Islet of Langerhans (tissue), 1 donor: ENCODE data around the gene HIBADH.
"Not testable (repeated sequence)": the region's sequence is repeated elsewhere in the genome, so short reads cannot be mapped to it uniquely, and the experiment has no call there.

Experiments used
- FAIRE-seq: peaks from one replicate; lab custom pipeline; 2011; peaks lifted over from hg19 to GRCh38; lab: Jason Lieb, UNC

Gene HIBADH

GRCh38 chr7:27600247-27600646 is 62.4 kb downstream of the HIBADH start:
- no peak for FAIRE-seq

DNA sequence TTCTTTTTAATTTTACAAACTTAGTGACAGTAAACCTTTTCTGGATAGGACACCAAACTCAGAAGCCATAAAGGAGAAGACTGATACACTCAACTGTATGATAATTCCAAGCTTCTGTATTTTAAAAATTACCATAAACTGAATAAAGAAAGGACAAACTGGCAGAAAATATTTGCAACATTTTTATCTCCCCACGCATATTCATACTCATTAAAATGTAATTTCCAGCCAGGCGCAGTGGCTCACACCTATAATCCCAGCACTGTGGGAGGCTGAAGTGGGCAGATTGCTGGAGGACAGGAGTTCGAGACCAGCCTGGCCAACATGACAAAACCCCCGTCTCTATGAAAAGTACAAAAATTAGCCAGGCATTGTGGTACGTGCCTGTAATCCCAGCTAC is 67.7 kb downstream of the HIBADH start:
- FAIRE-seq = no peak

DNA sequence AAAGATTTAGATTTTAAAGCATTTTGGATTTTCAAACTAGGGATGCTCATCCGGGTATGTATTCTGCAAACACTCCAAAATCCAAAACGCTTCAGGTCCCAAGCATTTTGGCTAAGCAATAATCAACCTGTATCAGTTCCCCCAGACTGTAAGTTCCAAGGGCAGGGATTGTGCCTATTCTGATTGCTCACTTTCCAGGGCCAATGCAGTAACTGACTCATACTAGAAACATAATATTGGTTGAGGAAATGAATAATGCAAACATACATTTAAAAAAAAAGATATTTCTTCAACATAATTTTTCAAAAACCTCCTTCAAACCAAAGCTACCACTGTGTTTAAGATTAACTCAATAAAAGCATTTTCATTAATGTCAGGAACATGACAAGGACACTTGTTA is 69.5 kb downstream of the HIBADH start:
- no peak for FAIRE-seq

GRCh38 chr7:27590416-27590815 is 72.3 kb downstream of the HIBADH start:
- FAIRE-seq = no peak

DNA sequence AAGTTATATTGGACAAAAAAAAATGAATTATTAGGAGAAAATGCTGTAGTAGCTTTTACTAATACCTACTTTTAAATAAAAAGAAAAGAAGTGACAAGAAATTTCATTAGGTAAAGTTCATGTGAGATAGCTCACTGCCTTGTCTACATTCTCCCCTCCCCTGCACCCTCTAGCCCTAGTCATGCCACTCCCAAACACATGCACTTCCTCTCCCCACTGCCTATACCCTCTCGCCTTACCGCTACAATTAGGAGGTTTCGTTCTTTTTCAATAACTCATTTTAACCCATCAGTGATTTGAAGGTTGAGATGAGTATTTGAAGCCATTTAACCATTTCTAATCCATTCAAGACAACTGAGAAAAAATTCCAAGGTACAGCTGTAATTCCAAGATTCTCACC is 75.3 kb downstream of the HIBADH start:
- FAIRE-seq = no peak

DNA sequence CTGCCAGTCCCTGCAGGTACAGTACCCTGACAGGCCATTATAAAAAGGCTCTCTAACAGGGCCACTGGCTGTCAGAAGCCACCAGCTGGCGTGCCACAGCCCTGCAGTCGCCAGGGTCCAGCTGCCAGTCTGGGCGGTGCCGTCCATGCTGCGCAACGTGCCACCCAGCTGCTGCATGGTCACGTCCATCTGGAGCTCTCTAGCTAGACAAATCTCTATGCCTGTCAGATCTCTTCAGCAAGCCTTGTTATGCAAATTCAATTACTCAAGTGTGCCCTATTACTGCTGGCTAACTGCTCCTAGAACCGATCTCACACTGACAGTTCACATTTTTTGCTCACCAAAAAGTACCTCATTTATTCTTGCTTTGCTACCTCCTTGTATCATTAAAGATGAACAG is 75.9 kb downstream of the HIBADH start:
- FAIRE-seq = peak; percentile 21

DNA sequence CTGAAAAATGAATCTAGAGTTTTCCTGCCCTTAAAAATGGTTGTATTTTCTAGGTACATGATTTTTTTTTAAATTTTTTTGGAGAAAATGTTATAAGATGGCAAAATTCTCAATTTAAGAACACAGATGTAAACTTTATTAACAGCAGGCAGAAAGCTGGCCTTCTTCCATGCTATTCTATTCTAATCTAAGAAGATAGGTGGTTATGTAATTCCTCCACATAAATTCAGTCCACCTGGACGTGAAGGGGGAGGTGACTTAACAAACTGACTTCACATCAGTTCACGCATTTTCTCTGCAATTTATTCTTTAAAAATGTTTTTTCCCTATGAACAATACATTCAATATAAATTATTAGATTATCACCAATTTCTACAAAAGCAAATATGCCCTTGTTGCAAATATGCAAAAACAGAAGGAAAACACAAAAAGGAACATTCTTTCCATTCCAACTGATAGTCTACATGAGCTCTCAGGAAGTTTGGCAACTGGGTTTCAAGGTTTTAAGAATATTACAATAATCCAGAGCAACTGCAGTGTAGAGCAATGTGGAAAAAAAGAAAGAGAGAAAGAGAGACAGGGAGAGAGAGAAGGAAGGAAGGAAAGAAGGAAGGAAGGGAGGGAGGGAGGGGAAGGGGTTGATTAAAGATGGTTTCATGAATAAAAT is 76.8 kb downstream of the HIBADH start:
- peak; percentile 55 for FAIRE-seq

GRCh38 chr7:27581906-27582305 is 80.8 kb downstream of the HIBADH start:
- no peak for FAIRE-seq

- FAIRE-seq = no peak
Observed at GRCh38 chr7:27581119-27581518, 81.6 kb downstream of the HIBADH start.

- FAIRE-seq = no peak
Observed at GRCh38 chr7:27579565-27579964, 83.1 kb downstream of the HIBADH start.

- not testable (repeated sequence) for FAIRE-seq
Observed at GRCh38 chr7:27578169-27578568, 84.5 kb downstream of the HIBADH start.

DNA sequence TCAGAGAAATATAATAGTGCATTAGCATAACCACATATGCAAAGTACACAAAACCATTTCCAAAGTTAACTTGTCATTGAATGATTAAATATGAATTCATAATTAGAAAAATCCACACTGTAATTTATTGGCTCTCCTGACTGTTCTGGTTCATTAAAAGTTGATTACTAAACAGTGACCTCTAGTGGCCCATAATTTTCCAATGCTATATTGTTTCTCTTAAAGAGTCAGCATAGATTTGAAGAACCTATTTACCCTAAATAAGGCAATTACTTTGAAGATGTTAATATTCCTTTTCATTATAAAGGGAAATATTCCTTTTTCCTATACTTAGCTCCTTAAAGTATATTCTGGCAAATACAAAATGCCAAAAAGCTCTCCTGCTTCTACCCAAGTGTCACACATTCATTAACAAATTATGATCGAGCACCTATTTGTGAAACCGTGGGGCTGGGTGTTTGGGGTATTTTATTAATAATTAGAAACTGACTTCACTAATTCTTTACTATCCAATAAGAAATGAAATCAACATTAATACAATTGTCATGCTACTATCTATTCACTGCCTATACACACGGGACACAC is 86.2 kb downstream of the HIBADH start:
- FAIRE-seq = peak; percentile 97

GRCh38 chr7:27575613-27576012 is 87.1 kb downstream of the HIBADH start:
- FAIRE-seq = no peak

- FAIRE-seq = no peak
Observed at GRCh38 chr7:27569106-27569505, 93.6 kb downstream of the HIBADH start.

DNA sequence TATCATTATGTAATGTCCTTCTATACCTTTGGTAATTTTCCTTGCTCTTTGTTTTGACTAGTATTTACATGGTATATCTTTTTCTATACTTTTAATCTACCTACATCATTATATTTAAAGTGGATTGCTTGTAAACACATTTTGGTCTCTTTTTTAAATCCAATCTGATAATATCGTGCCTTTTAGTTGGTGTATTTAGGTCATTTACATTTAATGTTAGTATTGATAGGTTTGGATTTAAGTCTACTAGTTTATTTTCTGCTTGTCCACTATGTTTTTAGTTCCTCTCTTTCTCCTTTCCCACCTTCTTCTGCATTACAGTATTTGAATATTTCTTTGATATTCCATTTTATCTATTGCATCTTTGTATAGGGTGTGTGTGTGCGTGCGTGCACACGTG is 95.4 kb downstream of the HIBADH start:
- no peak for FAIRE-seq

GRCh38 chr7:27564881-27565482 is 97.7 kb downstream of the HIBADH start:
- FAIRE-seq = no peak

DNA sequence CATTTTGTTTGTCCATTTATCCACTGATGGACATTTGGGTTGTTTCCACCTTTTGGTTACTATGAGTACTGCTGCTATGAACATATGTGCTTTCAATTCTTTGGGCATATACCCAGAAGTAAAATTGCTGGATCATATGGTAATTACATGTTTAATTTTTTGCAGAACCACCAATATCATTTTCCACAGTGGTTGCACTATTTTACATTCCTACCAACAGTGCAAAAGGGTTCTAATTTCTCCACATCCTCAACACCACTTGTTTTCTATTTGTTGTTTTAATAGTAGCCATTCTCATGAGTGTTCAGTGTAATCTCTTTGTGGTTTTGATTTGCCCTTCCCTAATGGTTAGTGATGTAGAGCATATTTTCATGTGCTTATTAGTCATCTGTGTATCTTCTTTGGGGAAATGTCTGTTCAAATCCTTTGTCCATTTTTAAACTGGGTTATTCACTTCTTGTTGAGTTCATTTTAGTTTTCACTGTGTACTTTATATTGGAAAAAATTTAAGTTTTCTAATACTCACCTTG is 101.9 kb downstream of the HIBADH start:
- FAIRE-seq = no peak

- FAIRE-seq = no peak
Observed at GRCh38 chr7:27555670-27556069, 107.0 kb downstream of the HIBADH start.

GRCh38 chr7:27554826-27555225 is 107.9 kb downstream of the HIBADH start:
- no peak for FAIRE-seq

GRCh38 chr7:27553273-27553672 is 109.4 kb downstream of the HIBADH start:
- FAIRE-seq = no peak

DNA sequence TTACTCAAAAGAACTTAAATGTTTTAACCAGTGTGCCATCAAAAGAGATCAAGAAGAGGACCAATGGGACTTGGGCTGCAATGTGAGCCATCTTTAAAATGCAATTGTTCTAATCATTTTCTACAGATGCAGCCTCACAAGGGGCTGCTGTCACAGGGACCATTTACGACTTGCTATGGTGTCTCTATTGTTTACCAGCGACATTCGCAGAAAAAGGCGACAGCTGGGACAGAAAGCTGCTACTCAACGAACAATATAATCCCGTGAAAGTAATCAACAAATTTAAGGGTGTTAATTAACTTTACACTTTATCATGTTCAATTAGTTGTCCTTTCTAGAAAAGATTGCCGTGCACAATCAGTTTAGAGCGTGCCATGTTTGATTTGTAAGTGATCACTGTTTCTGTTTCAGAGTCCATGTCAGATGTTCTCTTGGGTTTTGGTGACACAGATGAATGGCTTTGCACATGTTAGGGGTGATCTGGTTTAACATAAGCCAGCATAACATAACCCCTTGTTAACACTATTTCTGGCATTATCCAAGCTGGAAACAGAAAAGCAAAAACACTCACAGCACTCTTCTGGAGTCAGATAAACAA is 110.8 kb downstream of the HIBADH start:
- FAIRE-seq = no peak

- FAIRE-seq = no peak
Observed at GRCh38 chr7:27549606-27550005, 113.1 kb downstream of the HIBADH start.

GRCh38 chr7:27548304-27548703 is 114.4 kb downstream of the HIBADH start:
- no peak for FAIRE-seq
